Adipocyte (in vitro differentiated cells): ENCODE data around the gene CORO2B.

Experiments used
- DNase-seq: peaks from one replicate; pipeline ENCODE4 v3.0.0-alpha.2; 2015; ENCODE audit warnings: low read depth
- H3K27me3 ChIP-seq: replicated peaks from 2 replicates; pipeline ENCODE4 v1.7.0; 2013; ENCODE audit warnings: mild to moderate bottlenecking, low read length, moderate library complexity; ENCODE audit not compliant: control insufficient read depth, insufficient read depth
- H3K36me3 ChIP-seq: 2 replicates; pipeline ENCODE4 v1.7.0; 2013; ENCODE audit warnings: low read length, mild to moderate bottlenecking, moderate library complexity; ENCODE audit not compliant: control insufficient read depth, insufficient read depth, severe bottlenecking
- H3K4me1 ChIP-seq: 2 replicates; pipeline ENCODE4 v1.7.0; 2013; ENCODE audit warnings: mild to moderate bottlenecking, low read length, moderate library complexity; ENCODE audit not compliant: control insufficient read depth, insufficient read depth
- H3K4me3 ChIP-seq: 2 replicates; pipeline ENCODE4 v1.7.0; 2013; ENCODE audit warnings: mild to moderate bottlenecking, low read length, moderate library complexity
- H3K9ac ChIP-seq: 2 replicates; pipeline ENCODE4 v1.7.0; 2013; ENCODE audit warnings: mild to moderate bottlenecking, low read length, moderate library complexity
- H3K9me3 ChIP-seq: 2 replicates; pipeline ENCODE4 v1.7.0; 2013; ENCODE audit warnings: mild to moderate bottlenecking, low read length, moderate library complexity; ENCODE audit not compliant: control insufficient read depth

Gene CORO2B

GRCh38 chr15:68578175-68578979, 416 bp upstream of the CORO2B start:
- H3K4me3 ChIP-seq: peak overlapping the region; percentile 84
- peak; percentile 86 for DNase-seq
- H3K27me3 ChIP-seq: no peaks in the 10 kb centered on the region
- H3K4me1 ChIP-seq: peaks cover 40% of the 10 kb centered on the region
- peak overlapping the region; percentile 78 for H3K9ac ChIP-seq
- no peaks in the 10 kb centered on the region for H3K9me3 ChIP-seq
- H3K36me3 ChIP-seq: no peaks in the 10 kb centered on the region

DNA sequence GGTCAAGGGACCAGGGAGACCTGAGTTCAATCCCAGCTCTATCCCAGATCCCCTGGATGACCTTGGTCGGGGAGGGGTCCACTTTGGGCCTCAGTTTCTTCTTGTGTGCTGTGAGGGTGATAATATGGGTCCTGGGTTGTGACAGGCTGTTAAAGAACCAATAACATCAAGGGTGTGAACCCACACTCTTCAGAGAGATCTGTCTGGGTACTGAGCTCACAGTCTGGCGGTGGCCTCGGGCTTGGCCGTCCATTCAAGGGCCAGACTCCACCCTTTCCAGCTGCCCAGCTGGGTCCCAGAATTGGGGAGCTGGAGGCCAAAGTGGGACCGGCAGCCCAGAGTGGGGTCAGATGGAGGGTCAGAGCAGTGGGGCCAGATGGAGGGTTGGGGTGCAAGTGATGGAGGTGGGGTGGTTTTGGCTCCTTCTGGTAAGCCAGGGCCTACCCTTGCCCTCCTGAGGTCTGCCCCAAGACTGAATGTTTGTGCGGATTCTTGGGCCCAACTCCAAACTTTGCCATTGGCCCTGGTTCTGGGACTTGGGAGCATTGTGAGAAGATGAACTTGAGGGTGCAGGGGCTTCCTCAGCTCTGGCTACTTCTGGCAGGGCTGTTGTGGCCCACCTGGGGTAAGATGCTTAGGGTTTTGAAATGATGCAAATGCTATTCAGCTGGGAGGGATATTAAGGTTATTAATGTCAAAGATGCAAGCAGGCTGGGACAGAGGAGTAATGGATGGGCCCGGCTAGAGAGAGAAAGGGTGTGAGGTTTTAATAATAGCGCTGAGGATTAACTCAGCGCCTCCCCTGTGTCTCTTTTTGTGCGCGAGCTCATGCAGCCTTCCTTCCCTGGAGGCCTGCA, 1.5 kb downstream of the CORO2B start:
- peak overlapping the region; percentile 82 for H3K9ac ChIP-seq
- H3K27me3 ChIP-seq: no peaks in the 10 kb centered on the region
- peak overlapping the region; percentile 82 for H3K4me3 ChIP-seq
- DNase-seq: no peak
- no peaks in the 10 kb centered on the region for H3K9me3 ChIP-seq
- H3K36me3 ChIP-seq: no peaks in the 10 kb centered on the region
- peaks cover 40% of the 10 kb centered on the region for H3K4me1 ChIP-seq

DNA sequence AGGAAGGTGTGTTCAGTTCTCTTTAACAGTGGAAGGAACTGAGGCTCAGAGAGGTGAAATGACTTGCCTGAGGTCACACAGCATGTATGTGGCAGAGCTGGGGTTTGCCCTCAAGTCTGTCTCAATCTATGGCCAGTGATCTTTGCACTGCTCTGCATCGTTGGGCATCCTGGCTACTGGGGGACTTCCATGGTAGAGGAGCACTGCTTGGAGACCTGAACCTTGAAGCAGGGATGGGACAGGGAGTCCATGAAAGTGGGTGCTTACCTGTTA, 2.0 kb downstream of the CORO2B start:
- no peak for DNase-seq
- H3K4me1 ChIP-seq: peaks cover 46% of the 10 kb centered on the region

DNA sequence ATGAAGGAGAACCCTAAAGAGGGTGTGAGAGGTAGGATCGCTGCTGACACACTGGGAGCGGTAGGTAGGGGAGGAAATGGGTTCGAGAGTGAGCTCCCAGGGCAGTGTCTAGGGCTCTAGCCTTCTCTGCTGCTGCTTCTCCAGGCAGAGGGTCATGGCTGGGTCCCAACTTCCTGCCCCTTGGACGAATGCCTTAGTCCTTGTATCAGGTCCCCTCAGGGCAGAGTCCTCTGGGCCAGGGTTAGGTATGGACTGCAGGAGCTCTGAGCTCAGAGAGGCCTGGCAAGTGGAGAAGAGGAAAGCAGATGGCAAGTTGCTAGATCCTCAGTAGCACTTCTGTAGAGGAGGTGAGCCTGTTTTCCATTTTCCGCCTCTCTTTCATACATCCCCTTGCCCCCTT, 2.9 kb downstream of the CORO2B start:
- Histone ChIP-seq H3K36me3 (no peaks in the 10 kb centered on the region), H3K4me1 (peaks cover 55% of the 10 kb centered on the region), H3K9ac (peak overlapping the region; percentile 25), H3K9me3 (no peaks in the 10 kb centered on the region), H3K4me3 (no peak overlapping the region), H3K27me3 (no peaks in the 10 kb centered on the region)
- no peak for DNase-seq

More for the DNA sequence above, 2.0 kb downstream of the CORO2B start:
- Histone ChIP-seq H3K27me3 (no peaks in the 10 kb centered on the region), H3K9ac (peak overlapping the region; percentile 82), H3K36me3 (no peaks in the 10 kb centered on the region), H3K4me3 (no peak overlapping the region), H3K9me3 (no peaks in the 10 kb centered on the region)

DNA sequence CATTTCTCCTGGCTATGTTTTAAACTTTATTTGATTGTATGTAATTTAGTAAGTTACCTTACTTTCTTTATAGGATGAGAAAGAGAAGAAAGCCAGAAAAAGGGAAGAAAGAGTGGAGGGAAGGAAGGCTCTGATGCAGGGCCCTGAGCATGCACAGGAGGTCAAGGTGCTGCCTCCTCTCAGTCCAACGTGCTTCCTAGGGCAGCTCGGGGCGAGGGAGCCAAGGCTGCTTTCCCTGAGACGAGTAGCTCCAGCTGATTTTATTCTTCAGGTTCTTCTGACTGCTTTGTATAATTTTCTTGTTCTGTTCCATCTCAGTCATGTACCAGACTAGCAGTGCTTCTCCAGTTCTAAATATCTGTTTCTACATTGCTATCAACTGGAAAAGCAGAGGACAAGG, 3.4 kb downstream of the CORO2B start:
- H3K36me3 ChIP-seq: no peaks in the 10 kb centered on the region
- H3K4me3 ChIP-seq: no peak overlapping the region
- H3K9me3 ChIP-seq: no peaks in the 10 kb centered on the region
- H3K27me3 ChIP-seq: no peaks in the 10 kb centered on the region
- peak overlapping the region; percentile 25 for H3K9ac ChIP-seq
- peaks cover 56% of the 10 kb centered on the region for H3K4me1 ChIP-seq
- DNase-seq: no peak

DNA sequence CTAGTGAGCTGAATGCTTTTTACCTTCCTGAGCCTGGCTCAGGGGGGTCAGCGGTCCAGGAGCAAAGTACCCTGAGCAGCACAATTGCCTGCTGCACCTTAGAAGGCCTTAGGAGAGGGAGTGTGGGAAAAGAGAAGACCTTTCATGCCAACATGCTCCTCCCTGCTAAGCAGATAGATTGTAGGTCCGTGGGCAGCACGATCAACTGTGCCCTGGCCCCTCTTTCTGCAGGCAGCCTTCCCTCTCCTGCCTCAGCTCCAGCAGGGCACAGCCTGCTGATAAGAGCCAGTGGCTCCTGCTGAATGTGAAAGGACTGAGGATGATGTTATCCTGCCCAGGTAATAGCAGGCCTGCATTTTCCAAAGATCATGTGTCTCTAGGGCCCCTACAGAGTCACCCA, 4.1 kb downstream of the CORO2B start:
- H3K4me1 ChIP-seq: peaks cover 56% of the 10 kb centered on the region
- DNase-seq: no peak
- no peaks in the 10 kb centered on the region for H3K27me3 ChIP-seq
- H3K9me3 ChIP-seq: no peaks in the 10 kb centered on the region
- no peaks in the 10 kb centered on the region for H3K36me3 ChIP-seq
- no peak overlapping the region for H3K4me3 ChIP-seq
- H3K9ac ChIP-seq: no peak overlapping the region

DNA sequence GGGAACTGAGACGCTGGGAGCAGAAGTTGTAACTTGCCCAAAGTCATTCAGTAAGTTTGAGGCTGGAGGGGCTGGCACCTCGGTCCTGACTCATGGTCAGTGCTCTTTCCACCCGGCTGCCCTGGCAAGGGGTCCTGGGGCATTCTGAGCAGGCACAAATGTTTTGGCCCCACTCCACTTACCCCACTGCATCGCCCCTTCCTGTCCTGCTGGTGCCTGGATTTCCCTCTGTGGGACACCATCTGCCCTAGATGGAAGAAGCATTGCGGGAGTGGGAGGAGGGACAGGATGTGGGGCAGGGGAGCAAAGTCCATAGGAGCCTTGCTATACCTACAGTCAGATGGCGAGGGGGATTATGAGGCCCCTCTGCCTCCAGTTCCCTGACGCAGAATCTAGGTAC, 4.5 kb downstream of the CORO2B start:
- DNase-seq: no peak
- Histone ChIP-seq H3K4me3 (no peak overlapping the region), H3K36me3 (no peaks in the 10 kb centered on the region), H3K4me1 (peaks cover 56% of the 10 kb centered on the region), H3K9me3 (no peaks in the 10 kb centered on the region), H3K9ac (no peak overlapping the region), H3K27me3 (no peaks in the 10 kb centered on the region)

GRCh38 chr15:68583936-68584755, 5.4 kb downstream of the CORO2B start:
- H3K4me3 ChIP-seq: no peak overlapping the region
- peak overlapping the region; percentile 13 for H3K9ac ChIP-seq
- no peaks in the 10 kb centered on the region for H3K27me3 ChIP-seq
- DNase-seq: no peak
- no peaks in the 10 kb centered on the region for H3K9me3 ChIP-seq
- peaks cover 64% of the 10 kb centered on the region for H3K4me1 ChIP-seq
- H3K36me3 ChIP-seq: no peaks in the 10 kb centered on the region

DNA sequence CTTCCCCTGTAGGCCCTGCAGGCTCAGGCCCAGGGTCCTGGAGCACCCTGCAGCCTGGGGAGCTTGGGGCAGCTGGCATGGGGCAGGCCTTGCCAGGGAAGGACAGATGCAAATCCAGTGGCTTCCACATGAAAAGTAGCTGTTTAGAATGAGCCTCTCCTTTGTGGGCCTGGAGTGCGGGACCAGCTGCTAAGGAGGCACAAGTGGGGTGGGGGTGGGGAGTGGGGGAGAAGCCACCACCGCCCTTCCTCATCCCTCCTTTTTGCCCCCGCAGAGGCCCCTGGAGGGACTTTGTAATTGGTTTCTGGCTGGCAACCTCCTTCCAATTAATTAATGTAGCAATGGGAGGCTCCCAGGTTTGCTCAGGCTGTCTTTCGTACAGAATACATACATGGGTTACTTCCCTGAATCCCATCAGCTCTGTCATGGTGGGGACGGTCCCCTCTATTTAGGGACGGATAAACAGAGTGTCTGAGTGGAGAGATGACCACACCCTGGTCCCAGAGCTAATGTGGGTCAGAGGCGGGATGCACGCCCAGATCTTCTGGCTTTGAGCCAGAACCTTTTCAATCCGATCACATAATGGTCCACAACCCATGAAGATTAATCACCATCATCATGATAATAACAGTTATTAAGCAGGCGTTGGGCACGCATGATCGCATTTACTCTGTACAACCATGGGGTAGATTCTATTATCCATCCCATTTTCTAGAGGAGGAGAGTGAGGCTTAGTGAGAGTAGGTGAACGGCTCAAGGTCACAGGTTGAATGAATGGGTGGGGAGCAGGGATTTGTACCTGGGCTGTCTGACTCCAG, 6.2 kb downstream of the CORO2B start:
- no peak overlapping the region for H3K4me3 ChIP-seq
- H3K36me3 ChIP-seq: no peaks in the 10 kb centered on the region
- no peak for DNase-seq
- no peaks in the 10 kb centered on the region for H3K27me3 ChIP-seq
- H3K9ac ChIP-seq: peak overlapping the region; percentile 13
- no peaks in the 10 kb centered on the region for H3K9me3 ChIP-seq
- peaks cover 67% of the 10 kb centered on the region for H3K4me1 ChIP-seq

- DNase-seq: no peak
- Histone ChIP-seq H3K4me1 (peaks cover 63% of the 10 kb centered on the region), H3K27me3 (no peaks in the 10 kb centered on the region), H3K9ac (peak overlapping the region; percentile 6), H3K36me3 (no peaks in the 10 kb centered on the region), H3K4me3 (no peak overlapping the region), H3K9me3 (no peaks in the 10 kb centered on the region)
These were observed 6.9 kb downstream of the CORO2B start for GRCh38 chr15:68585574-68586273.
